Left lung (tissue), 10 donors: ENCODE data around the gene WDFY2. TPM values are rescaled to one million over a fixed set of nuclear protein-coding genes. Genes with fewer than 3 reads are reported as not detected.

Experiments used
- ATAC-seq: fragments of 200-7000 bp; cut with Tn5 transposase; one replicate; pipeline ENCODE4 v1.9.1; 2020; ENCODE audit warnings: moderate library complexity
- DNase-seq, 4 donors: peaks; one replicate each; pipeline ENCODE4 v3.0.0-alpha.2; 2013 to 2020
- H3K27ac ChIP-seq, 2 donors: fragments of 200-600 bp; sonication (generic) in 1 of 2; one replicate each; pipeline versions ENCODE4 v1.5.0 to v1.8.0; 2020 to 2021
- H3K27me3 ChIP-seq, 2 donors: fragments of 200-600 bp; sonication (generic) in 1 of 2; one replicate each; pipeline versions ENCODE4 v1.5.0 to v1.8.0; 2020 to 2021
- H3K36me3 ChIP-seq, 2 donors: fragments of 200-600 bp; sonication (generic) in 1 of 2; one replicate each; pipeline versions ENCODE4 v1.5.0 to v1.8.0; 2020 to 2021
- H3K4me1 ChIP-seq, 2 donors: fragments of 200-600 bp; one replicate each; pipeline ENCODE4 v1.8.0; 2021
- H3K4me3 ChIP-seq, 2 donors: fragments of 200-600 bp; sonication (generic) in 1 of 2; one replicate each; pipeline versions ENCODE4 v1.5.0 to v1.8.0; 2020 to 2021; ENCODE audit warnings: mild to moderate bottlenecking in 1 of 2
- H3K9me3 ChIP-seq, 2 donors: fragments of 200-600 bp; sonication (generic) in 1 of 2; one replicate each; pipeline versions ENCODE4 v1.5.0 to v1.8.0; 2020 to 2021
- intact Hi-C, 2 donors: fragments of 100-400 bp; cut with DNase I; formaldehyde crosslinking; loops; one replicate each; pipeline versions ENCODE4 v1.11.2 to v1.14.2; 2022
- polyA plus RNA-seq, 6 donors: library from polyadenylated mRNA; unstranded; fragments of 120-200 nt; gene quantifications; one replicate each; pipeline ENCODE4 v1.2.1, GENCODE V29; 2013; ENCODE audit not compliant: insufficient read length in 6 of 6
- total RNA-seq, 2 donors: library from RNA; stranded (reverse); fragmentation: NEBNext Ultra II Directional; extraction: Animal tissue kit (Norgen Biotek cat#: 25700); gene quantifications; one replicate each; pipeline ENCODE4 v1.2.1, GENCODE V29; 2021
- TF ChIP-seq, protein P1 (sequence below), 2 donors: fragments of 200-600 bp; sonication (generic) in 1 of 2; IDR thresholded peaks; one replicate each; pipeline versions ENCODE4 v1.5.0 to v1.8.0; 2021; ENCODE audit warnings: antibody characterized with exemption in 2 of 2
- donor health status: DM: no; HTN: yes; CAD: no.
- donor health status: DM: no; HTN: no; CAD: no.

The WDFY2 gene
- total and polyA plus RNA-seq, 8 donors, result 9.7 to 33.3 (median 22.1) TPM

DNA sequence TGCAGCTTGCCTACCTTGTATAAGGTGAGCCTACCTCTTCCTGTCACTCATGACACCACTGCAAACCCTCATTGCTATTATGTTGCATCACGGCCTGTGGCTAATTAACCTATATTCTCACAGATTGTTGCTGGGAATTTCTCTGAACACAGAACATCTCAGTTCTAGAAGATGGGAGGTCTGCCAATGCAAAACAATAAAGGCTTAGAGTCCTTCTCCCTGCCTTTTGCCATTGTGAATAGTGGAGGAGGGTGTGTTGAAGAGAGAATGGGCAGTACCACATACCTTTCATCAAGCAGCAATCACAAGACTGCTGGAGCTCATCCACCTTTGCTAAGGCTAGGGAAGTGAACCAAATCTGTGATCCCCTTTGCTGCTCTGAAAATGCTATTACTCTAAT, 34.4 kb downstream of the WDFY2 start:
- ATAC-seq, result peak; percentile 67
- Histone ChIP-seq H3K36me3 (no peaks in the 10 kb centered on the region), H3K4me1 (peaks cover 11 to 32% of the 10 kb centered on the region in 2 donors), H3K4me3 (no peak overlapping the region), H3K27ac (no peak overlapping the region), H3K27me3 (no peaks in the 10 kb centered on the region), H3K9me3 (no peaks in the 10 kb centered on the region)
- no peak for DNase-seq
- intact Hi-C loops, result no loop called here
- TF ChIP-seq, protein P1, sequence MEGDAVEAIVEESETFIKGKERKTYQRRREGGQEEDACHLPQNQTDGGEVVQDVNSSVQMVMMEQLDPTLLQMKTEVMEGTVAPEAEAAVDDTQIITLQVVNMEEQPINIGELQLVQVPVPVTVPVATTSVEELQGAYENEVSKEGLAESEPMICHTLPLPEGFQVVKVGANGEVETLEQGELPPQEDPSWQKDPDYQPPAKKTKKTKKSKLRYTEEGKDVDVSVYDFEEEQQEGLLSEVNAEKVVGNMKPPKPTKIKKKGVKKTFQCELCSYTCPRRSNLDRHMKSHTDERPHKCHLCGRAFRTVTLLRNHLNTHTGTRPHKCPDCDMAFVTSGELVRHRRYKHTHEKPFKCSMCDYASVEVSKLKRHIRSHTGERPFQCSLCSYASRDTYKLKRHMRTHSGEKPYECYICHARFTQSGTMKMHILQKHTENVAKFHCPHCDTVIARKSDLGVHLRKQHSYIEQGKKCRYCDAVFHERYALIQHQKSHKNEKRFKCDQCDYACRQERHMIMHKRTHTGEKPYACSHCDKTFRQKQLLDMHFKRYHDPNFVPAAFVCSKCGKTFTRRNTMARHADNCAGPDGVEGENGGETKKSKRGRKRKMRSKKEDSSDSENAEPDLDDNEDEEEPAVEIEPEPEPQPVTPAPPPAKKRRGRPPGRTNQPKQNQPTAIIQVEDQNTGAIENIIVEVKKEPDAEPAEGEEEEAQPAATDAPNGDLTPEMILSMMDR (IDR thresholded peaks at IDR 0.05), result no peak

DNA sequence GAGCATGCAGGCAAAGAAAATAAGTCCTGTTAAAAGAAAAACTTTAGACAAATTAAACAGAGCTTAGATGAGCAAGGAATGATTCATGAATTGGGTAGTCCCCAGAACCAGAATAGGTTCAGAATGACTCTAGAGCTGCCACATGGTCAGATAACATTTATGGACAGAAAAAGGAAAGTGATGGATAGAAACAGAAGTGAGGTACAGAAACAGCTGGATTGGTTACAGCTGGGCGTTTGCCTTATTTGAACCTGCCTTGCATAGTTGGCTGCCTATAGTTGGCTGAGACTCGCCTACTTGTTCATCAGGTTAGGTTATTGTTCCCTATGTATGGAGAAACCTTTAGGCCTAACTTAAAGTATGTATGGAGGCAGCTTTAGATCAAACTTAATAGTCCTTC, 35.4 kb downstream of the WDFY2 start:
- H3K4me1 ChIP-seq, result peaks cover 7 to 33% of the 10 kb centered on the region in 2 donors
- H3K27ac ChIP-seq, result no peak overlapping the region
- DNase-seq (no peak), ATAC-seq (peak; percentile 22)
- TF ChIP-seq, protein P1 (IDR thresholded peaks at IDR 0.05), result no peak
- no peaks in the 10 kb centered on the region for H3K9me3 ChIP-seq
- H3K4me3 ChIP-seq, result no peak overlapping the region
- intact Hi-C loops, result no loop called here
- H3K27me3 ChIP-seq, result no peaks in the 10 kb centered on the region
- H3K36me3 ChIP-seq, result no peaks in the 10 kb centered on the region

DNA sequence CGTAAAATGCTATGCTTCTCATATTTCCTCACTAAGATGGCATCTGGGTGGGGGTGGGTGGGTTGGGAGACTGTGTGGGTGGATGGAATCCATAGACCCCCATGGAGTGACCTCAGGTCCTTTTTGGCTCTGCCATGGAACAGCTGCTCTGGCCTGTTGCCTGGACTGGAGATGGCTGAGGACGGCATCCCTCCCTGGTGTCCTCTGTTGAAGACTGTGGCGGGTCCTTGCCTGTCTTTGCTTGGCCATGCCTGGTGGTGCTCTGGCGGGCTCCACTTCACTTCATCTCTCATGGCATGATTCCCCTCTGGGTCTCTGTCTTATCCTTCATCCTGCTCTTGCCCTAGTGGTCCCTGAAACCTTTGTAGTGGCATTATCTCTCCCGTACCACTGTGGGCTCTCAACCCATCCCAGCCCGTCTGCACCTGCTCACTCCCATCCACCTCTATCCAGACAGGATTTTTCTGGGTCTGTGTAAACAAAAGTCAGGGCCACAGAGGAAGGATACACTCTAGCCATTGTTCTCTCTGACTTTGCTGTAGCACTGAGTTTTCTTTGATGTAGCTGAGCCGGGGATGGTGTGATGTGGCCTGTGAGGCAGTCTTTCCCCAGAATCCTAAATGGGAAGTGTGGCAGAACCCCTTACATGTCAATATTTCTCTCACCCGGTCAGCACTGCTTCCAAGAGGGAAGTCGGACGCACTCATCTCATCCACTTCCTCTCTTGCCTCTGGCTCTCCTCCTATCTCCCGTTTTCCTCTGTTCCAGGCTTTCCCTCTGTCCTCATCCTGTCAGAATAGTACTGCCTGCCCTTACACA, 36.1 kb downstream of the WDFY2 start:
- no peak overlapping the region for H3K27ac ChIP-seq
- no peaks in the 10 kb centered on the region for H3K9me3 ChIP-seq
- no peaks in the 10 kb centered on the region for H3K36me3 ChIP-seq
- H3K4me1 ChIP-seq, result peaks cover 4 to 37% of the 10 kb centered on the region in 2 donors
- no peaks in the 10 kb centered on the region for H3K27me3 ChIP-seq
- peak; percentile 40 for ATAC-seq
- DNase-seq, result peak in 1 of 4 donors; percentile 13
- intact Hi-C loops, result no loop called here
- TF ChIP-seq, protein P1 (IDR thresholded peaks at IDR 0.05), result no peak
- no peak overlapping the region for H3K4me3 ChIP-seq

DNA sequence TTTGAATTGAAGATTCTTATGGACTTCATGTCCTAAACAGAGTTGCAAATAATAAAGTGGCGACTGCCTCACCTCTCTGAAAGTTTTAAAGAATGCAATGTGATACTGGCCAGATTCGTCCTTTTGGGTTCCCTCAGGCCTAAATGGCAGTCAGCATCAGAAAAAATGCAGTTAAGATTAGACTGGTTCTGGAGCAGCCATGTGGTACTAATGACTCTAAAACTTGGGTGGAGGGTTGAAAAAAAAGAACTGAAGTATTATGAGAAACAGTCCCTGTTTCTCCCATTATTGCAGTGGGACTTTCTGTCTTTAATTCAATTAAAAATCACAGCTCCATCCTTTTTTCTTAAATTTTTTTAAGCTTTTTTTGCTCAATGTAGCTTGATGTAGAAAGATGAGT, 37.3 kb downstream of the WDFY2 start:
- Histone ChIP-seq H3K27ac (no peak overlapping the region), H3K27me3 (no peaks in the 10 kb centered on the region), H3K9me3 (no peaks in the 10 kb centered on the region), H3K36me3 (no peaks in the 10 kb centered on the region), H3K4me1 (peaks cover 4 to 47% of the 10 kb centered on the region in 2 donors), H3K4me3 (no peak overlapping the region)
- DNase-seq, result no peak
- ATAC-seq, result no peak
- TF ChIP-seq, protein P1 (IDR thresholded peaks at IDR 0.05), result no peak
- intact Hi-C loops, result no loop called here

DNA sequence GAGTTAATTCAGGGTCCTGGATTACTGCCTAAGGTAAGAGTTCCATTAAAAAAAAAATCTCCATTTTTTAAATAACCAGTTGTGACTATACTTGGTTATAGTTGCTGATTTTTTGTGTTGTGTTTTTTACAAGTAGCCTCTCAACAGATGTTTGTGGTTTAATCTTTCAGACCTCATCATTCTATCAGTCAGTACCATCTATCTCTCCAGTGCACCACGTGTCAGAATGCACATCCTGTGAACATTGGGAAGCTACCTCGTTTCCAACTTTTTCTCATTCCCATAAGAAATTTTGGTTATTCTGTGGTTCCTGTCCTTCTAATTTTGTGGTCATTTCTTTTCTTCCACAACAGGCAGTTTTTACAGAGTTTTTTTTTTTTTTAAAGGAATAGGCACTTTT, 39.2 kb downstream of the WDFY2 start:
- intact Hi-C loops, result no loop called here
- ATAC-seq (no peak), DNase-seq (no peak)
- H3K27me3 ChIP-seq, result no peaks in the 10 kb centered on the region
- H3K4me1 ChIP-seq, result peaks cover 4 to 47% of the 10 kb centered on the region in 2 donors
- H3K36me3 ChIP-seq, result no peaks in the 10 kb centered on the region
- no peak overlapping the region for H3K27ac ChIP-seq
- no peaks in the 10 kb centered on the region for H3K9me3 ChIP-seq
- TF ChIP-seq, protein P1 (IDR thresholded peaks at IDR 0.05), result no peak
- H3K4me3 ChIP-seq, result no peak overlapping the region
